Measurements from ENCODE around the gene KAZN. TPM values are rescaled to one million over a fixed set of nuclear protein-coding genes. Genes with fewer than 3 reads are reported as not detected.
A peak's percentile ranks its signal among the peaks of the same experiment; 100 is the strongest.

Gene KAZN
- total and polyA plus RNA-seq, 8 donors: 1.2 to 50.7 (median 6.8) TPM

GRCh38 chr1:15139654-15140350 is 541.3 kb downstream of the KAZN start:
- Histone ChIP-seq H3K36me3 (no peaks in the 10 kb centered on the region), H3K27me3 (peaks cover 0 to 5% (median 0%) of the 10 kb centered on the region in 3 donors), H3K4me1 (peaks cover 9 to 26% (median 24%) of the 10 kb centered on the region in 4 donors), H3K9me3 (no peaks in the 10 kb centered on the region), H3K4me3 (no peak overlapping the region), H3K27ac (peak overlapping the region; percentile 50 to 73 (median 60))
- WGBS, 5 donors: 31 to 62% (median 52%) methylated on average over 10 to 15 of the region's 15 CpGs
- TF ChIP-seq POLR2AphosphoS5 (IDR thresholded peaks at IDR 0.05) (peak in 2 of 3 donors; percentile 39 to 66), EP300 (IDR thresholded peaks at IDR 0.05) (no peak), POLR2A (IDR thresholded peaks at IDR 0.05) (no peak), CTCF (IDR thresholded peaks at IDR 0.05) (no peak)
- DNase-seq: peak; percentile 76 to 78
- intact Hi-C loops (cut with DNase I; ENCODE audit: low total_unique reads): no loop called here

- Histone ChIP-seq H3K9me3 (no peaks in the 10 kb centered on the region), H3K27me3 (no peaks in the 10 kb centered on the region), H3K27ac (peak overlapping the region; percentile 50 to 79 (median 73)), H3K36me3 (no peaks in the 10 kb centered on the region), H3K4me1 (peaks cover 9 to 44% (median 28%) of the 10 kb centered on the region in 4 donors), H3K4me3 (no peak overlapping the region)
- DNase-seq: peak; percentile 72 to 78
- WGBS, 5 donors: 8 to 27% (median 13%) methylated on average over 6 of the region's 6 CpGs
- intact Hi-C loops (cut with DNase I; ENCODE audit: low total_unique reads): no loop called here
- no peak for TF ChIP-seq CTCF (IDR thresholded peaks at IDR 0.05)
- peak in 2 of 3 donors; percentile 22 to 42 for TF ChIP-seq POLR2AphosphoS5 (IDR thresholded peaks at IDR 0.05)
- no peak for TF ChIP-seq POLR2A (IDR thresholded peaks at IDR 0.05)
Observed at GRCh38 chr1:15141935-15142539, 543.6 kb downstream of the KAZN start.

GRCh38 chr1:15145327-15145726 is 546.8 kb downstream of the KAZN start:
- no peak for DNase-seq
- intact Hi-C loops (cut with DNase I; ENCODE audit: low total_unique reads): no loop called here
- Histone ChIP-seq H3K27me3 (no peaks in the 10 kb centered on the region), H3K27ac (peak overlapping the region in 2 of 5 donors; percentile 24 to 67), H3K9me3 (no peaks in the 10 kb centered on the region), H3K4me1 (peaks cover 5 to 38% (median 20%) of the 10 kb centered on the region in 4 donors), H3K36me3 (no peaks in the 10 kb centered on the region), H3K4me3 (no peak overlapping the region)
- TF ChIP-seq CTCF (IDR thresholded peaks at IDR 0.05) (no peak), POLR2A (IDR thresholded peaks at IDR 0.05) (no peak), EP300 (IDR thresholded peaks at IDR 0.05) (no peak), POLR2AphosphoS5 (IDR thresholded peaks at IDR 0.05) (no peak)
- 38 to 61% (median 52%) methylated on average over 2 of the region's 2 CpGs for WGBS, 5 donors

GRCh38 chr1:15146142-15146680 is 547.7 kb downstream of the KAZN start:
- intact Hi-C loops (cut with DNase I; ENCODE audit: low total_unique reads): no loop called here
- peak in 1 of 2 donors; percentile 49 for DNase-seq
- TF ChIP-seq POLR2A (IDR thresholded peaks at IDR 0.05) (no peak), POLR2AphosphoS5 (IDR thresholded peaks at IDR 0.05) (peak in 1 of 3 donors; percentile 27)
- WGBS, 5 donors: 41 to 64% (median 53%) methylated on average over 4 of the region's 4 CpGs
- Histone ChIP-seq H3K4me3 (no peak overlapping the region), H3K27ac (peak overlapping the region in 2 of 5 donors; percentile 26 to 67), H3K9me3 (no peaks in the 10 kb centered on the region), H3K4me1 (peaks cover 10 to 36% (median 16%) of the 10 kb centered on the region in 4 donors), H3K36me3 (no peaks in the 10 kb centered on the region), H3K27me3 (no peaks in the 10 kb centered on the region)
